GM18511 (cell line): ENCODE data around the gene CAPN11.
A peak's percentile ranks its signal among the peaks of the same experiment; 100 is the strongest.

Experiments
- ATAC-seq: cut with Tn5 transposase; IDR thresholded peaks from one replicate; pipeline ENCODE4 v1.9.1; 2021; ENCODE audit warnings: mild to moderate bottlenecking, moderate library complexity; ENCODE audit not compliant: unreplicated experiment

CAPN11 gene

DNA sequence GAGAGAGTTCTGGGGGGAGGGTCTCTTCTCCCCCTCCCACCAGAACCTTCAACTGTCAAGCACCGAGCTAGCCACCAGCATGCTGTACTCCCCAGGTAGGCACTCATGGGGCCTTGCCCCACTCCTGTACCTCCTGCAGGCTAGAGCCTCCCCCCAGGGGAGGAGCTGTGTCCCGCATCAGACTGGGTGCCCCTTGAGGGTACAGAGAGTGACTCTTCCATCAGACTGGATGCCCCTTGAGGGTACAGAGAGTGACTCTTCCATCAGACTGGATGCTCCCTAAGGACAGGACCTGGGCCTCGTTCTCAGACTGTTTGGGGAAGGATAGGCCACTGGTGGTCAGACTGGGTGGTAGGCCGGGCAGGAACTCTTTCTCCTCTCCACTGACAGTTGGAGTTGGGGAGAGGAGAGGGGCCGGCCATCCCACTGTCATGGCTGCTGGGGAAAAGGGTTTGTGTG is at the start of gene CAPN11:
CAPN11 (plus strand) TSS at position 51 of the 459 bp plus-strand sequence; CDS start at position 80, 29 bp downstream.
- ATAC-seq, result no peak

DNA sequence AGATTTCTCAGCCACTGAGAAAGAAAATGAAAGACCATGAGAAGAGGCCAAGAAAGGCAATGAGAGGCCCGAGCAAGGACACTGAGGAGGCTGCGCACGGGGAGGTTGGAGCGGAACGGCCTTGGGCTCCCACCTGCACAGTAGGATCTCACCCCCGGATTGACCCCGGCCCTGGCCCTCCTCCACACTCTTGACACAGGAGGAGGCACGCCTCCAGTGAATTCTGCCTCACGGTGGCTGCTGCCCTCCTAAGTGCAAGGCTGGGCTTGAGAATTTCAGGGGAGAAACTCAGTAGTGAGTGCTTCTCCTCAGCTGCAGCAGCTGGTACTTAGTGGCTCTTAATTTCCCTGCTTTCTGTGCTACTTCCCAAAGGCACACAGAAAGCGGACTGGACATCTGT is 49.4 kb upstream of the CAPN11 start:
- no peak for ATAC-seq

DNA sequence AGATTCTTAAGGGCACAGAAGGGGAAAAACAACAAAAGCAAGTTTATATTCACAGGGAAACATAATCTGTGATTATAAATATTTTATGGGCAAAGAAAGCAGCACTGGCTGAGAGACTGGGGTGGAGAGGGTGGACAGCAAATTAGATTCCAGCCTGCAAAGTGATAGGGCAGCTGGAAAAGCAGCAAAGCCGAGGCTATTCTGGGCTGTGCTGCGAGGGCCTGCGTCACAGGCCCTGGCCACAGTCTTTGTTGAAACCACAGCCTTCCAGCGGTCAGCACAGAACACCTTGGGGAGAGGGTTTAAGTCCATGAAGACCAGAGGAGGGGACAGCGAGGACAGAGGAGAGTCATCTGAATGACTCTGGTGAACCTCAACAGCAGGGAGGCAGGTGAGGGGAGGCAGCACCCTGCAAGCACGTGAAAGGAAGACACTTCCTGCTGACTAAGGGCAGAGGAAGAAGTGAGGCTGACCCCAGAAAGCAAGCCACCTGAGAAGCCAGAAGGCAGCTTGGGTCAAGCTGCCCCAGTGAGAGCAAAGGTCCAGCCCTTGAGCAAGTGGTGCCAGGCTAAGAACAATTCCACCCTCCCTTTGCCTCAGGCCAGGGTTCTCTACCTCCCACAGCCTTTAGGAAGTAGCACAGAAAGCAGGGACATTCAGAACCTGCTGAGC is 48.5 kb upstream of the CAPN11 start:
- no peak for ATAC-seq

DNA sequence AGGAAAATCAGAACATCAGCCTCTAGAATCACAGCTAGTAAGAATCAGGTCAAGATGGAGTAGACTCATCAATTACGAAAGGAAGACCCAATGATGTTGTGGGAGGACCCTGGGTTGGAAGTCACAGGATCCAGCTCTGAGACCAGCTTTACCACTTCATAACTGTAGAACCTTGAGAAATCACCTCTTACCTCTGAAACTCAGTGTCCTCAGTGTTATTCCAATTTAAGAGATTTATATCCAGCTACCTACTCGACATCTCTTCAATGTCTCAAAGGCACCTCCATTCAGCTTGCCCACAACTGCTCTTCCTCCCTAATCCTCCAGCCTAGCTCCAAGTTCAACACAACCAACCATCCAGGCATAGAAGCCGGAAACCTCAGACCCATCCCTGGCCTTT is 47.7 kb upstream of the CAPN11 start:
- no peak for ATAC-seq

DNA sequence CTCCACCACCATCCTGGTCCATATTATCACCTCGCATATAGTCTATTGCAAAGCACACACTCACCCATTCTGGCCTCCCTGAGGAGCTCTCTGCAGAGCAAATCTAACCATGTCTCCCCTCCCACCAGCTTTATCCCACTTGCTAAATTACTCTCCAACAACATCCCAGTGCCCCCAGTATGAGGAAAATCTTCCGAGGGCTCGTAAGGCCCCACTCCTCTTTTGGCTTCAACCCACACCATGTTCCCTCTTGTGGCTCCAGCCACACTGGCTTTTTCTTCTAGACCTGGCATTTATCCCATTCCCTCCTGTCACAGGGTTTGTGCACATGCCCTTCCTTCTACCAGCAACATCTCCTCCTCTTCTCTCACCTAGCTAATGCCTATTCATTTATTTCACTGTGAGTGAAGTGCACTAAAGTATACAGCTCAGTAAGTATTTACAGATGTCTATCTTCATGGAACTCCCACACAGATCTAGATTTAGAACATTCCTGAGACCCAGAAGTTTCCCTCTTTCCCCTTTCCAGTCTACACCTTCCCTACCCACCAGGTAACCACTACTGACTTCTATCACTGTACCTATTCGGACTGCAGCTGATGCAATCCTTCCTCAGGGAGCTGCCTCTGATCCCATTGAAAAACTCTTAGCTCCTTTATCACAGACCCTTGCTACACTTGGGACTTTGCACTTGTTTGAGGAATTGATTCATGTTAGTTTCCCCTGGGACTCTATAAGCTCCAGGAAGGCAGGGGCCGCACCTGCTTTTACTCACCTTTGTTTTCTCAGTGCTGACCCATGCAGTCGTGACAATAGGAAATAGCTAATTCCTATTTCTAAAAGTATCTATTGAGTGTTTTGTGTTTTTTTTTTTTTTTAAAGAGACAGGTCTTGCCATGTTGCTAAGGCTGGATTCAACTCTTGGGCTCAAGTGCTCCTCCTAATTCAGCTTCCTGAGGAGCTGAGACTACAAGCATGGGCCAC is 46.9 kb upstream of the CAPN11 start:
- no peak for ATAC-seq

DNA sequence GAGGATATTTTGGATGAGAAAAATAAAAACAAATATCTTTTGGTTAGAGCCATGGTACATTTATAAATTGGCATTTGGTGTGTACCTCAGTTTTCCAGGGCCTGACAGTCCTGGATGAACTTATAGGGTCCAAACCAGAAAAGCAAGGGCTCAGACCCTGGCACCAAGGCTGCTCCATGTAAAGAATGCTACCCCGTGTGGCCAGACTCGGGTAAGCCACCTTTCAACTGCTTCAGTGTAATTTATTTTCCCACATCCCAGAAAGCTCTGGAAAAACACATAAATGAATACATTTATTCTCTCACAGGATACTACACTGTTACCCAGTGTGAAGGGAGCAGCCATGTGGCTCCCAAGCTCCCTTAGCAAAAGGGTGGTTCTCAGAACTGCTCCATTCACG is 45.2 kb upstream of the CAPN11 start:
- no peak for ATAC-seq

DNA sequence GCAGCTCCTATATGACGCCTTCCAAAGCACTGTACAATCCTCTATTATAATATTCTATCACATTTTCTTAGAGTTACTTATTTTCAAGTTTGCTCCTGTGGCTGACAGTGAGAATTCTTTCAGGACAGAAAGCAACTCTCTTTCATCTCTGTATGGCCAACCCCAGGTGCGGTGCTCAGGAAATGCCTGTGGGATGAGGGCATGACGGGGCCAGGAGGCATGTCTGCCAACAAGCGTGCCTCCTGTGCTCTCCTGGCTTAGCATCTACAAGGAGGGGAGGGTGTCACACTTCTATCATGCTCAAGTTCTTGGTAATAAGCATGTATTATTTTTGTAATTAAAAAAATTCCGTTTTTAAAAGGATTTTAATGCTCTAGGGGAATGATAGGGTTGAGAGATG is 42.8 kb upstream of the CAPN11 start:
- ATAC-seq, result no peak

DNA sequence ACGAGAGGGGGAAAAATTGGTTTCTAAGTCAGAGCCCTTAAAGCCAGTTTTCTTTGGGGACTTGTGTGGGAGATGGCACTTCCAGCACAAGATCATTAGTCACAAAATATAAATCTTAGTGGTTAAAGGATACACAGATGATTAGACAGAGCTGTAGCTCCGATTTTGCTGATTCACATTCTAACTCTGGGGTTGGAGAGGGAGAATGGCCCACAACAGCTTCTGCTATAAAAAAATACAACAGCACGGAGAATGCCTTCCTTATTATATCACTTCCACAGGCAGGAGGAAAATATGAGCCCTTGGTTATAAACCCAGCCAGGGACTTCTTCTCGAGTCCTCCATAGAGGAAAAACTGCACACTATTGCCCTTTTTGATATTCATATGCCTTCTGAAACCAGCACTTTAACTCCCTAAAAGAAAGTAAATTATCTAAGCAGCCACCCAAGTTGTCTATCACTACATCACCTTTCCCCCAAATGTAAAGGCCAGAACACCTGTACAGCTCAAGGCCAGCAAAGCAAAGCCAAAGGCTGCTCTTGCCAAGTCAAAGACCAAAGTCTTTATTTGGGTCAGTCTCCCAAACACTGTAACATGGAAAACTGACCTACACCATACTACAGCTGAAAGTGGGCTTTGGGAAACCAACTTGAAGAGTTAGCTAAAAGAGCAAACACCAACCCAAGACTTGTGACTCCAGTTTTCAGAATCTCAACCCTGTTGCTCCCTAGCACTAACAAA is 41.8 kb upstream of the CAPN11 start:
- ATAC-seq, result no peak

DNA sequence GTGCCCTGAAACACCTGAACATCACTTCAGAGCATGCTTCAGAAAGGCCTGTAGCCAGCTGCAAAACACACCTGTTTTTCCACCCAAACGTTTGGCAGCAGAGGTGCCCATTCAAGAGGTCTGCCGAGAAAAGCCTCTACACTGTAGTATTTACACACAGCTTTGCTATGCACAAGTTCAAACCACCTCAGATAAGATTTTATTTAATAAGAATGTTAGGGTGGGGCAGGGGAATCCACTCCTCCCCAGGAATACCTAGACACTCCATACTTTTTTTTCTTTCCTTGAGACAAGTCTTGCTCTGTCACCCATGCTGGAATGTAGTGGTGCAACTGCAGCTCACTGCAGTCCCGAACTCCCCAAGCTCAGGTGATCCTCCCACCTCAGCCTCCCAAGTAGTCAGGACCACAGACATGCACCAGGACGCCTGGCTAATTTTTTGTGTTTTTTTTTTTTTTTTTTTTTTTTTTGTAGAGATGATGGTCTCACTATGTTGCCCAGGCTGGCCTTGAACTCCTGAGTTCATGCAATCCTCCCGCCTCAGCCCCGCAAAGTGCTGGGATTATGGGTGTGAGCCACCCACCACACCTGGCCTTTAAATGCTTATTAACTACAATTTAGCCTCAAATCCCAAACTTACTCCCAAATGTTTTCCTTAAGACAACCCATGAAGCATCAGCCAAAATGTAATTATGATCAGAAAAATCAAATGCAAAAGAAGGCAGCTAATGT is 41.1 kb upstream of the CAPN11 start:
- ATAC-seq, result no peak

DNA sequence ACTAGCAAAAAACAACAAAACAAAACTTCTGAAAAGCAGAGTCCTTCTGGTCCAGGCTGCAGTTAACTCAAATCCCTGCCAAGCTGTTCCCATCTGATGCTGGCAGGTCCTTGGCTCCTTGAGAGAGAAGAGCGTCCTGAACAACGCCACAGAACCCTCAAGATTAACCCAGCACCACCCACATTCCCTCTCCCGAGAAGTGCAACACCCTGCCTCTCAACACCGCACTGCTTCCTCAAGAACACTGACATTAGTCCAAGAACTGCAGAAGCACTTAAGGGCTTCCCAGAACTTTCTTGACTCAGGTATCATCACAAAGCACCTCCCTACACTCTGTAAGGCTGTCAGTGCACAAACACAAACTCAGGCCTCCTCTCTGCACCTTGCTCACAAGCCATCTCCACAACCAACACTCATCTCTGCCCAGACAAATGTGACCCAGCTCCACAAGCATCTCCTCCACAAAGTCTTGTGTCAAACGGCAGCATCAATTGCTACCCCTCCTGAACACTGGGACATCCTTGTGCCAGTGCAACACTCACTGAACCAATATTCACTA is 38.8 kb upstream of the CAPN11 start:
- ATAC-seq, result no peak

DNA sequence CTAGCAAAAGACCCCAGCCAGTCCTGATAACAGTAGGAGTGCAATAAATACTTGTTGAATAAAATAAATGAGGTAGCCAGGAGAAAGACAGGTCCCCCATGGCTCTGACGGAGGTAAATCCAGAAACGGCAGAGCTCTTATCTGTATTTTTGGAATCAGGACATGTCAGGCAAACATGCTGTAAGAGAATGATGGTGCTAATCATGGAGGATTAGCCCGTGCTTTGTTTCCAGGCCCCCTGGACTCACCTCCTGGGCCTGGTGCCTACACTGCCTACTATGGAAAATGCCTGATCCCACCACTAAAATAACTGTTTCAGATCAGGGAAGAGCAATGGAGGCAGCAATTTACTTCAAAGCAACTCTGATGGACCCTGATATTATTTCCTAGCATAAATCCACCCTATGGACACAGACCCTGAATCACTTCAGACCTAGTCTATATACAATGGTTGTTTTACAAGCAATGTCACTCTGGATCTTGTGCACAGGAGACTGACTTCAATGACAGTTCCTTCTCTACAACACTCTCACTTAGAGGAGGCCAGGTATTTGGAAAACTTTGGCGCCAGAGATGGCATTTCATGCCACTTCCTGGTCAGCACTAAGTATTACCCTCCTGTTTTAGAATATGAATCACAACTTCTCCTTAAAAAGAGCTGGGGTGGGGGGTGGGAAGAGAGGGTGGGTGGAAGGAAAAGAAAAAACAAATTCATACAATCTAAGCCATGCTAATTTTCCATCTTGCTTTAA is 37.8 kb upstream of the CAPN11 start:
- ATAC-seq, result no peak

DNA sequence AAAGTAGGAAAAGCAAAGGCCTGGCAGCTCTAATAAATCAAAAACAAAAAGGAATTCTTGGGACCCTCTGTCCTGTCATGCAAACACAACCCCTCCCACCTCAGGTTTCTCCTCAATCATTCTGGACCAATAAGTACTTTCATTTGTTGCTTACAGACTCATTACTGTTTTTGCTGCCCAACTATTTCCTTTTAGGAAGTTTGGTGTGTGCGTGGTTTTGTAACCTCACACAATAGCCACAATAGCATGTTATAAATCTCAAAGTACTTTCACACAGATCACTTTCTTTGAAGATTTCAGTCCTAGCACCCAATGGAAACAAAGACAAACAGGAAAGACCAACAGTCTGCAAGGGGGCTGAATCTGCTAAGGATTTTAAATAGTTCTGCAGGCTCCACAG is 35.8 kb upstream of the CAPN11 start:
- ATAC-seq, result no peak

DNA sequence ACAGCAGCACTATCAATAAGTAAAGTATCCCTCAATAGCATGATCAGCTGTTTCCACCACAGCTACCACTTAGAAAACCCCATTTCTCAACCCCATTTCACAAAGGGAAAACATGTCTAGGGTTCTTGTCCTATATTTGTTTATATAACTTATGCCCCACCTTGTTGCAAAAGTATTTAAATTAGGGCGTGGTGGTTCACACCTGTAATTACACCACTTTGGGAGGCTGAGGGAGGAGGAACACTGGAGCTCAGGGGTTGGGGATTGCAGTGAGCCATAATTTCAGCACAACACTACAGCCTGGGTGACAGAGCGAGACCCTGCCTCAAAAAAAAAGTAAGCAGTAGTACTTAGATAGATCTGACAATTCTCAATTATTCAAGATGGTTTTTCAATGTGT is 35.1 kb upstream of the CAPN11 start:
- ATAC-seq, result no peak

DNA sequence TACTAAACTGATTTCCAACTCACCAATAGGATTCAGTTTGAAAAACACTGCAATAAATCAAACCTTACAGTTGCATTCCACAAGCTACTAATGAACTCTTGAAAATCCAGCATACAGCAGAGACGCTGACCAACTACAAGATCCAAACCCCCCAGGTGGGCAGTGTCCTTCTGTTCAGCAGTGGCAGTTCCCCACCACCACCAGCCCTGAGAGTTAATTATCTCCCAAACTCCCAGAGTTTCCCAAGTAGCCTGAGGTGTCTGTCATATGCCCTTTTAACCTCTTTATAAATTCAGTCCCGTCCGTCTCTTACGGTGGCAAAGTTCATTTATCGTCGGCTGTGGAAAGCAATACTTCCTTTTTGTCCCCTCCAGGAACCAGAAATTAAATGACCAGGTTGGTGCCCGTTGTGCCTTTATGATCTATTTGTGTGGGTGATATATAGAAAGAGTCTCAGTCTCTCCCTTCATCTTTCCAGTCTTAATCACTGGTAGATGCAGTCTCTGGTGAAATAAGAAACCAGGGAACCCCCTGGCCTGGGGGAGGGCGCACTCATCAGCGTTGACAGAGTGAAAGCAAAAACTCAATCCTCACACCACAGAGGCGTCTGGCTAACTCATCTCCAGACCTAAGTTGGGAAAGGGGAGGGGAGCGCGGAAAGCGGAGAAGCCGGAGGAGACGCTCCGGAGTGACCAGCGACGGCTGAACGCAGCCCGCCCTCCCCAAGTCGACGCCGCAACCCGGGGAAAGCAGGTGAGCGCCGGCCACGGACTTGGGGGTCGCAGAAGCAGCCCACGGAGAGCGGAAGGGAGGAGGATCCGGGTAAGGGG is 32.1 kb upstream of the CAPN11 start:
- peak; percentile 62 for ATAC-seq

DNA sequence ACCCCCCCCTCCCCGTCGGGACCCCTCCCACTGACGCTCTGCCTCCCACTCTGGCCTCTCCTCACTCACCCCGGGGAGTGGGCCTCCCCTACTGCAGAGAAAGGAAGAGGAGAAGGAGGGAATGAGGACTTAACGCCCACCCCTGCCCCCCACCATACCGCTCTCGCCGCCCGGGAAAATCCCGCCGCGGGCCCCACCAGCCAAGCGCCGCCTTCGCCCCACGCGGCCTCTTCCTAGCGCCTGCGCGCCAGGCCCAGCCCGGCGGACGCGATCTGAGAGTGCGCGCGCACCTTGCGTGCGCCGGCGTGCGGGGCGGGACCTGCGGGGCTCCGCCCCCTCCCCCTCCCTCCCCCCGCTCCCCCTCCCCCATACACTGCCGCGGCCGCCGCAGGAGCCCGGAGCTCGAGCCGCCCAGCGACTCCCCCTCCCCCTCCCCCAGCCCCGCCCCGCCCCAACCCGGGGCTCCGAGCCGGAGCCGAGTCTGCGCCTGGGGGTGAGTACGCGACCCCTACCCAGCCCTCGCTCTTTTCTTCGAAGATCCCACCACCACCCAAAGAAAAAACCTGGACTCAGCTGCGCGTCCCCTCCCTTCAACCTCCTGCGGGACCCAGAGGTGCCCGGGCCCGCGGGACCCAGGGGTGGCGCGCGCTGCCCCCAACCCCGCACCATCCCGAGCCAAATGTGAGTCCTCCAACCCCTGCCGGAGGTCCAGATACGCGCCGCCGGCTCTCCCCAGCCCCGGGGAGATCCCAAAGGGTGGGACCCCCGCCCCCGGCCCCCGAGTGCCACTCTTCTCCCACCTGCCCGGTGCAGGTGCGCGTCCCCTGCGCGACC is 31.2 kb upstream of the CAPN11 start, which contains the start of the genes MRPL14 and TMEM63B:
MRPL14 (minus strand) TSS at position 267 of the 834 bp plus-strand sequence. CDS start 10,841 bp downstream, outside the sequence.
TMEM63B (plus strand) TSS at position 369 of the 834 bp plus-strand sequence. CDS start 7,031 bp downstream, outside the sequence.
- peak; percentile 73 for ATAC-seq

DNA sequence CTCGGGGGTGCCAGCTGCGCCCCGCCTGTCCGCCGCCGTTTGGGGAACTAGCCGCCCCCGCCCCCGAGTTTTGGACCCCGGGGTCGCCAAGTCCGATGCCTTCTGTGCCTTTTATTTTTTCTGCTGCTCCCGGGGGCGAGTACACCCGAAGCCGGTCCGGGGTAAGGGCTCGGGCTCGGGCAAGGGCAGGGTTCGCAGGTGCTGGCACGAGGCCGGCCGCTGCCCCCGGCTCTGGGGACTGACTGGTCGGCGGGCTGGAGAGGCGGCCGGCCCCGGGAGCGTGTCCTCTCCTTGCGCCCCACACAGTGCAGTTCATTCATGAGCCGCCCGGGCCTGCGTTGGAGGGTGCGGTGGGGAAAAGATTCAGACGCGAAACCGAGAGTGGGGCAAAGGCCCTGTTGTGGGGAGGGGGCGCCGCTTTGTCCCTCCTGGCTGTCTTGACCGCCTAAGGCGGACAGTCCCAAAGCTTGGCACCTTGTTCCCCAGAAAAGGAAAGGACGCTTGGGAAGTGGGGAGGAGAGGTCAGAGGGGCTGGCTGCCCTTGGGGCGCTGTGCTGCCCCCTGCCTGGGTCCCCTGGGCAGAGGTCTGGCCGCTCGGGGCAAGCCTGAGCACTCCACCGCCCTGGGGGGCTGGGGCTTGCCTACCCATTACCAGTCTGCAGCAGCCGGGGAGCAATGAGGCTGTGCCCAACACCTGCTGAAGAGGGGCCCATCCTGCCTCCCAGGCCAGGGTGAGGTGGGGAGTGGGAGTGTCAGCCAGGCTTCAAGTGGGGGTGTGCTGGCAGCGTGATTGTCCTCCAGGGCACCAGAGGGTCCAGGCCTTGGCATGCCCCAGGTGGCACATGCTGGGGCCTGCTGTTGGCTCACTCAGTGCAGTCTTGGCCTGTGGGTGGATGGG is 30.4 kb upstream of the CAPN11 start:
- ATAC-seq, result no peak
